GM12878 (cell line): ENCODE measurements around the gene STX16.

ENCODE experiments used
- ASH2L ChIP-seq: fragments of 300-600, 200-600 bp; sonication (generic); IDR thresholded peaks from 2 replicates; pipeline ENCODE4 v1.6.1; 2017; ENCODE audit warnings: low read depth, mild to moderate bottlenecking, borderline replicate concordance
- CHD1 ChIP-seq: IDR thresholded peaks from 2 replicates; pipeline ENCODE4 v1.6.1; 2012; ENCODE audit warnings: low read depth, low read length, improper control_type of control experiment
- MTA3 ChIP-seq: IDR thresholded peaks from 2 replicates; pipeline ENCODE4 v1.6.1; 2012; ENCODE audit warnings: low read length, inconsistent platforms, borderline replicate concordance
- POLR2A ChIP-seq: IDR thresholded peaks from 2 replicates; pipeline ENCODE4 v1.6.1; 2011; ENCODE audit warnings: low read depth, mild to moderate bottlenecking, low read length
- POLR2AphosphoS5 ChIP-seq: IDR thresholded peaks from 2 replicates; pipeline ENCODE4 v1.6.1; 2011; ENCODE audit warnings: mild to moderate bottlenecking, low read length, inconsistent platforms
- RFX5 ChIP-seq: IDR thresholded peaks from 2 replicates; pipeline ENCODE4 v1.6.1; 2011; ENCODE audit warnings: low read depth, low read length, improper control_type of control experiment
- SIN3A ChIP-seq: IDR thresholded peaks from 2 replicates; pipeline ENCODE4 v1.6.1; 2012; ENCODE audit warnings: low read depth, low read length, improper control_type of control experiment
- SUZ12 ChIP-seq: fragments of 200-600 bp; sonication (generic); IDR thresholded peaks from one replicate; pipeline ENCODE4 v1.6.1; 2018; ENCODE audit warnings: antibody characterized with exemption, mild to moderate bottlenecking; ENCODE audit not compliant: unreplicated experiment
- ZNF274 ChIP-seq: IDR thresholded peaks from one replicate; pipeline ENCODE4 v1.8.0; 2011; ENCODE audit not compliant: insufficient read length, insufficient read depth
- ZNF384 ChIP-seq: IDR thresholded peaks from 2 replicates; pipeline ENCODE4 v1.6.1; 2012; ENCODE audit warnings: low read depth, mild to moderate bottlenecking, low read length, improper control_type of control experiment, borderline replicate concordance
- TF ChIP-seq, protein P1 (sequence below), 3 experiments: IDR thresholded peaks in 2 of 3; conservative IDR thresholded peaks in 1 of 3; 2 replicates each; pipeline ENCODE4 v1.5.1; 2011; ENCODE audit warnings: low read depth in 3 of 3, low read length in 3 of 3, mild to moderate bottlenecking in 3 of 3, control low read depth in 2 of 3, moderate library complexity in 2 of 3, inconsistent platforms in 1 of 3, mixed read lengths in 1 of 3; ENCODE audit not compliant: control insufficient read depth in 2 of 3, insufficient read depth in 1 of 3; ENCODE audit errors: extremely low read depth in 1 of 3
- TF ChIP-seq, protein P2 (sequence below): IDR thresholded peaks from 2 replicates; pipeline ENCODE4 v1.6.1; 2011; ENCODE audit warnings: low read depth, low read length, improper control_type of control experiment, borderline replicate concordance
- TF ChIP-seq, protein P3 (sequence below): IDR thresholded peaks from 2 replicates; pipeline ENCODE4 v1.6.1; 2012; ENCODE audit warnings: low read depth, low read length, improper control_type of control experiment

DNA sequence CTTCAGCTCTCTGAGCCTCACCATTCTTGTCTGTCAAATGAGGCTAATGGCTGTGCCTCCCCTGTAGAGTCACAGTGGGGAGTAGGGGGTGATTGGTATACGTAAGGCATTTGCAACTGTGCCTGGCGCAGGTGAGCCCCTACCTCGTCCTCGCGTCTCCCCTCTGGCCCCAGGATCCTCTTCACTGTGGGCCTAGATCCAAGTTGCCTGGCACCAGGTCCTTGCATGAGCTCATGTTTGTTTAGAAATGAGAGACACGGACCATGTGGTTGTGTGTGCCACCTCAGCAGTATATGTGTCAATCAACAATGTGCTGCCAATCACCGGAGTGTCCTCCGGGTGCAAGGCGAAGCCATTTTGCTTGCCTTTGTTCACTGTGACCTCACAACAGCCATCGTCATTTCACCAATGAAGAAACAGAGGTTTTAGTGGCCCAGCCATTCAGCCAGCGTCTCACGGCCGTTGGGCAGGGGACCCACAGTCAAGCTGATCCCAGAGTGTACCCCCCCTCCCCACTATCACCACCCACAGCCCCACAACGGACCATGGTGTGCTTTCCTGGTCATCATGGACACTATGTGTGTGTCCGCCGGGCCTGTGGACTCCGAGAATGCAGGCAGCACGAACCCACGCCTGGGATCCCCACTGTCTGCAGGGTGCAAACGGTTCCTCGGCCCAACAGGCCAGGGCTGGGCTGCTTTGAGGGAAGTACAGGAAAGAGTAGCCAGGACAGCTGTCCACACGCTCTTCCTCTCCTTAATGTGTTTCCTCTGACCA, 35.9 kb upstream of the STX16 start:
- TF ChIP-seq POLR2AphosphoS5 = no peak
- TF ChIP-seq, protein P1, sequence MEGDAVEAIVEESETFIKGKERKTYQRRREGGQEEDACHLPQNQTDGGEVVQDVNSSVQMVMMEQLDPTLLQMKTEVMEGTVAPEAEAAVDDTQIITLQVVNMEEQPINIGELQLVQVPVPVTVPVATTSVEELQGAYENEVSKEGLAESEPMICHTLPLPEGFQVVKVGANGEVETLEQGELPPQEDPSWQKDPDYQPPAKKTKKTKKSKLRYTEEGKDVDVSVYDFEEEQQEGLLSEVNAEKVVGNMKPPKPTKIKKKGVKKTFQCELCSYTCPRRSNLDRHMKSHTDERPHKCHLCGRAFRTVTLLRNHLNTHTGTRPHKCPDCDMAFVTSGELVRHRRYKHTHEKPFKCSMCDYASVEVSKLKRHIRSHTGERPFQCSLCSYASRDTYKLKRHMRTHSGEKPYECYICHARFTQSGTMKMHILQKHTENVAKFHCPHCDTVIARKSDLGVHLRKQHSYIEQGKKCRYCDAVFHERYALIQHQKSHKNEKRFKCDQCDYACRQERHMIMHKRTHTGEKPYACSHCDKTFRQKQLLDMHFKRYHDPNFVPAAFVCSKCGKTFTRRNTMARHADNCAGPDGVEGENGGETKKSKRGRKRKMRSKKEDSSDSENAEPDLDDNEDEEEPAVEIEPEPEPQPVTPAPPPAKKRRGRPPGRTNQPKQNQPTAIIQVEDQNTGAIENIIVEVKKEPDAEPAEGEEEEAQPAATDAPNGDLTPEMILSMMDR (IDR thresholded peaks at IDR 0.05 in 2 of 3, conservative IDR thresholded peaks at IDR 0.05 in 1 of 3; ENCODE audit: control insufficient read depth in 2 of 3, extremely low read depth in 1 of 3, insufficient read depth in 1 of 3, low read depth in 3 of 3, low read length in 3 of 3) = no peak
- TF ChIP-seq SUZ12 = no peak
- TF ChIP-seq, protein P2, sequence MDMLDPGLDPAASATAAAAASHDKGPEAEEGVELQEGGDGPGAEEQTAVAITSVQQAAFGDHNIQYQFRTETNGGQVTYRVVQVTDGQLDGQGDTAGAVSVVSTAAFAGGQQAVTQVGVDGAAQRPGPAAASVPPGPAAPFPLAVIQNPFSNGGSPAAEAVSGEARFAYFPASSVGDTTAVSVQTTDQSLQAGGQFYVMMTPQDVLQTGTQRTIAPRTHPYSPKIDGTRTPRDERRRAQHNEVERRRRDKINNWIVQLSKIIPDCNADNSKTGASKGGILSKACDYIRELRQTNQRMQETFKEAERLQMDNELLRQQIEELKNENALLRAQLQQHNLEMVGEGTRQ = no peak
- no peak for TF ChIP-seq ASH2L
- no peak for TF ChIP-seq POLR2A
- TF ChIP-seq, protein P3, sequence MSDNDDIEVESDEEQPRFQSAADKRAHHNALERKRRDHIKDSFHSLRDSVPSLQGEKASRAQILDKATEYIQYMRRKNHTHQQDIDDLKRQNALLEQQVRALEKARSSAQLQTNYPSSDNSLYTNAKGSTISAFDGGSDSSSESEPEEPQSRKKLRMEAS = no peak
- TF ChIP-seq ZNF274 = no peak
- TF ChIP-seq ZNF384 = no peak
- TF ChIP-seq MTA3 = no peak
- no peak for TF ChIP-seq SIN3A
- TF ChIP-seq CHD1 = no peak
- no peak for TF ChIP-seq RFX5
